ENCODE data around the gene ASCC2.

DNA sequence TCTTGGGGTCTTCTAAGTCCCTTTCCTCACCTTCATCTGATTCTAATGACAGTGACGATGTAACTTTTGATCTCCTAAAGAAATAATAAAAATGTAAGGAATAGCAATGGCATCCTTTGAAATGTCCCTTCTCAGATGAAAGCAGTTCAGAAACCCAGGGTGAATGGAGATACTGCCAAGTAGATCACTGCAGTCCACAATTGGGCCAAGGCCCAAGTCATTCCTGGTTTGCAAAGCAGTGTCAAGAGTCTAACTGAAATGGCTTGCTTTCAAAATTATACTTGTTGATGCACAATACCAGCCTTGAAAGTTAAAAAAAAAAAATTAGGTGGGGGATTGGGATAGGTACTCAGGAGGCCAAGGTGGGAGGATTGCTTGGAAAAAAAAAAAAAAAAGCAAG is 20.4 kb downstream of the ASCC2 start:
- TF ChIP-seq, protein P1, sequence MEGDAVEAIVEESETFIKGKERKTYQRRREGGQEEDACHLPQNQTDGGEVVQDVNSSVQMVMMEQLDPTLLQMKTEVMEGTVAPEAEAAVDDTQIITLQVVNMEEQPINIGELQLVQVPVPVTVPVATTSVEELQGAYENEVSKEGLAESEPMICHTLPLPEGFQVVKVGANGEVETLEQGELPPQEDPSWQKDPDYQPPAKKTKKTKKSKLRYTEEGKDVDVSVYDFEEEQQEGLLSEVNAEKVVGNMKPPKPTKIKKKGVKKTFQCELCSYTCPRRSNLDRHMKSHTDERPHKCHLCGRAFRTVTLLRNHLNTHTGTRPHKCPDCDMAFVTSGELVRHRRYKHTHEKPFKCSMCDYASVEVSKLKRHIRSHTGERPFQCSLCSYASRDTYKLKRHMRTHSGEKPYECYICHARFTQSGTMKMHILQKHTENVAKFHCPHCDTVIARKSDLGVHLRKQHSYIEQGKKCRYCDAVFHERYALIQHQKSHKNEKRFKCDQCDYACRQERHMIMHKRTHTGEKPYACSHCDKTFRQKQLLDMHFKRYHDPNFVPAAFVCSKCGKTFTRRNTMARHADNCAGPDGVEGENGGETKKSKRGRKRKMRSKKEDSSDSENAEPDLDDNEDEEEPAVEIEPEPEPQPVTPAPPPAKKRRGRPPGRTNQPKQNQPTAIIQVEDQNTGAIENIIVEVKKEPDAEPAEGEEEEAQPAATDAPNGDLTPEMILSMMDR (IDR thresholded peaks at IDR 0.05), result no peak
- no peak for TF ChIP-seq POLR2A (IDR thresholded peaks at IDR 0.05; ENCODE audit: low read depth)

All from esophagus muscularis mucosa (tissue), 3 donors.